Testis (tissue), 2 donors: ENCODE results near the gene CPZ.

ENCODE experiments used
- POLR2A ChIP-seq: fragments of 450-650 bp; IDR thresholded peaks from one replicate; pipeline ENCODE4 v1.6.1; 2017; ENCODE audit warnings: antibody characterized with exemption, mild to moderate bottlenecking, moderate library complexity
- TF ChIP-seq, protein P1 (sequence below), 3 experiments: fragments of 450-650 bp in 2 of 3; fragments of 200-600 bp in 1 of 3; sonication (generic) in 1 of 3; IDR thresholded peaks; one replicate each; pipeline ENCODE4 v1.5.1; 2016 to 2019; ENCODE audit warnings: antibody characterized with exemption in 3 of 3, mild to moderate bottlenecking in 2 of 3, moderate library complexity in 1 of 3

GRCh38 chr4:8665406-8666360 is 73.1 kb downstream of the CPZ start:
- TF ChIP-seq, protein P1, sequence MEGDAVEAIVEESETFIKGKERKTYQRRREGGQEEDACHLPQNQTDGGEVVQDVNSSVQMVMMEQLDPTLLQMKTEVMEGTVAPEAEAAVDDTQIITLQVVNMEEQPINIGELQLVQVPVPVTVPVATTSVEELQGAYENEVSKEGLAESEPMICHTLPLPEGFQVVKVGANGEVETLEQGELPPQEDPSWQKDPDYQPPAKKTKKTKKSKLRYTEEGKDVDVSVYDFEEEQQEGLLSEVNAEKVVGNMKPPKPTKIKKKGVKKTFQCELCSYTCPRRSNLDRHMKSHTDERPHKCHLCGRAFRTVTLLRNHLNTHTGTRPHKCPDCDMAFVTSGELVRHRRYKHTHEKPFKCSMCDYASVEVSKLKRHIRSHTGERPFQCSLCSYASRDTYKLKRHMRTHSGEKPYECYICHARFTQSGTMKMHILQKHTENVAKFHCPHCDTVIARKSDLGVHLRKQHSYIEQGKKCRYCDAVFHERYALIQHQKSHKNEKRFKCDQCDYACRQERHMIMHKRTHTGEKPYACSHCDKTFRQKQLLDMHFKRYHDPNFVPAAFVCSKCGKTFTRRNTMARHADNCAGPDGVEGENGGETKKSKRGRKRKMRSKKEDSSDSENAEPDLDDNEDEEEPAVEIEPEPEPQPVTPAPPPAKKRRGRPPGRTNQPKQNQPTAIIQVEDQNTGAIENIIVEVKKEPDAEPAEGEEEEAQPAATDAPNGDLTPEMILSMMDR (IDR thresholded peaks at IDR 0.05): no peak
- TF ChIP-seq POLR2A: no peak
